Vagina (tissue), 2 donors: ENCODE data around the gene ARMC9.

ENCODE experiments used
- CTCF ChIP-seq, 3 experiments: fragments of 450-650 bp in 2 of 3; fragments of 200-600 bp in 1 of 3; sonication (generic) in 1 of 3; IDR thresholded peaks; one replicate each; pipeline ENCODE4 v1.5.1; 2017 to 2019; ENCODE audit warnings: antibody characterized with exemption in 3 of 3, mild to moderate bottlenecking in 2 of 3, moderate library complexity in 2 of 3
- POLR2A ChIP-seq, 2 donors: fragments of 450-650 bp; IDR thresholded peaks; one replicate each; pipeline ENCODE4 v1.6.1; 2017; ENCODE audit warnings: antibody characterized with exemption in 2 of 2, mild to moderate bottlenecking in 2 of 2, moderate library complexity in 2 of 2

GRCh38 chr2:231343006-231343710 is 144.7 kb downstream of the ARMC9 start:
- no peak for TF ChIP-seq CTCF (IDR thresholded peaks at IDR 0.05)
- no peak for TF ChIP-seq POLR2A (IDR thresholded peaks at IDR 0.05)
